ENCODE results near the gene CDC42EP4. TPM values are rescaled to one million over a fixed set of nuclear protein-coding genes. Genes with fewer than 3 reads are reported as not detected.

Gene CDC42EP4
- total RNA-seq, 4 donors from 2014 or later = 93.3 to 121 (median 117) TPM

- Histone ChIP-seq H3K27ac (no peak overlapping the region), H3K36me3 (peaks cover 0 to 80% (median 0%) of the 10 kb centered on the region in 3 donors), H3K27me3 (no peaks in the 10 kb centered on the region), H3K4me3 (no peak overlapping the region), H3K9me3 (no peaks in the 10 kb centered on the region), H3K4me1 (peaks cover 0 to 28% (median 0%) of the 10 kb centered on the region in 4 donors)
- WGBS, 2 donors = 69 to 73% methylated on average over 2 of the region's 2 CpGs
- no peak for DNase-seq (ENCODE audit: low spot score in 2 of 2)
- TF ChIP-seq POLR2A (IDR thresholded peaks at IDR 0.05) (no peak), EP300 (IDR thresholded peaks at IDR 0.05) (no peak), CTCF (IDR thresholded peaks at IDR 0.05) (no peak)
Measured at GRCh38 chr17:73240561-73240960, 71.2 kb downstream of the CDC42EP4 start.

- no peak for DNase-seq (ENCODE audit: low spot score in 2 of 2)
- 72 to 74% methylated on average over 6 of the region's 6 CpGs for WGBS, 2 donors
- H3K36me3 ChIP-seq = peaks cover 0 to 58% (median 0%) of the 10 kb centered on the region in 3 donors
Measured at GRCh38 chr17:73237714-73238113, 74.1 kb downstream of the CDC42EP4 start.

GRCh38 chr17:73234736-73235135 is 77.1 kb downstream of the CDC42EP4 start:
- peaks cover 0 to 51% (median 11%) of the 10 kb centered on the region in 4 donors for H3K4me1 ChIP-seq
- TF ChIP-seq POLR2A (IDR thresholded peaks at IDR 0.05) (no peak), CTCF (IDR thresholded peaks at IDR 0.05) (no peak), EP300 (IDR thresholded peaks at IDR 0.05) (no peak)
- DNase-seq (ENCODE audit: low spot score in 2 of 2) = no peak
- no peak overlapping the region for H3K4me3 ChIP-seq
- H3K27ac ChIP-seq = no peak overlapping the region
- WGBS, 2 donors = 89 to 91% methylated on average over 10 of the region's 10 CpGs
- H3K27me3 ChIP-seq = no peaks in the 10 kb centered on the region
- H3K9me3 ChIP-seq = no peaks in the 10 kb centered on the region
- peaks cover 0 to 33% (median 0%) of the 10 kb centered on the region in 3 donors for H3K36me3 ChIP-seq

More at GRCh38 chr17:73237714-73238113, 74.1 kb downstream of the CDC42EP4 start:
- H3K27me3 ChIP-seq = no peaks in the 10 kb centered on the region
- H3K4me3 ChIP-seq = no peak overlapping the region
- peaks cover 0 to 40% (median 6%) of the 10 kb centered on the region in 4 donors for H3K4me1 ChIP-seq
- TF ChIP-seq EP300 (IDR thresholded peaks at IDR 0.05) = no peak
- TF ChIP-seq POLR2A (IDR thresholded peaks at IDR 0.05) = no peak
- no peak for TF ChIP-seq CTCF (IDR thresholded peaks at IDR 0.05)
- no peaks in the 10 kb centered on the region for H3K9me3 ChIP-seq
- no peak overlapping the region for H3K27ac ChIP-seq

Other genes with a start within 250 kb of the CDC42EP4 start
- gene SLC39A11, start 219.3 kb downstream of the CDC42EP4 start, total RNA-seq = 10 to 100 TPM; 19.9 to 48.4 (median 37.5) TPM
- gene SSTR2, start 147.0 kb downstream of the CDC42EP4 start, total RNA-seq = 1 to 10 TPM; 1.5 to 2.4 (median 1.9) TPM
- gene COG1, start 118.9 kb downstream of the CDC42EP4 start, total RNA-seq = 10 to 100 TPM; 23.6 to 46.2 (median 28.6) TPM
- not detected for gene CPSF4L, start 50.1 kb downstream of the CDC42EP4 start, total RNA-seq

Data from tibial nerve (tissue), 4 donors.